SK-N-SH treated with all-trans-retinoic acid at 6 μM for 48 hours (cell line): ENCODE measurements around the gene SLC35F4.

ENCODE experiments used
- BACH2 ChIP-seq: fragments of 250-450 bp; sonication (Bioruptor Pico); IDR thresholded peaks from 2 replicates; pipeline ENCODE4 v1.9.0; 2021; ENCODE audit warnings: mild to moderate bottlenecking, borderline replicate concordance
- ISL1 ChIP-seq: fragments of 250-450 bp; sonication (Bioruptor Pico); IDR thresholded peaks from 2 replicates; pipeline ENCODE4 v2.1.2; 2022; ENCODE audit warnings: mild to moderate bottlenecking, moderate library complexity
- OSR1 ChIP-seq: fragments of 250-450 bp; sonication (Bioruptor Pico); IDR thresholded peaks from 2 replicates; pipeline ENCODE4 v1.8.0; 2022; ENCODE audit warnings: moderate library complexity, mild to moderate bottlenecking, inconsistent platforms
- PATZ1 ChIP-seq: fragments of 250-450 bp; sonication (Bioruptor Pico); IDR thresholded peaks from 2 replicates; pipeline ENCODE4 v1.8.0; 2020; ENCODE audit warnings: mild to moderate bottlenecking, moderate library complexity, borderline replicate concordance
- RARB ChIP-seq: fragments of 250-450 bp; sonication (Bioruptor Pico); IDR thresholded peaks from 2 replicates; pipeline ENCODE4 v1.8.0; 2021; ENCODE audit warnings: mild to moderate bottlenecking, moderate library complexity
- SNAI2 ChIP-seq: fragments of 250-450 bp; sonication (Bioruptor Pico); IDR thresholded peaks from 2 replicates; pipeline ENCODE4 v1.5.0; 2020; ENCODE audit warnings: mild to moderate bottlenecking, moderate library complexity
- ZC3H10 ChIP-seq: fragments of 250-450 bp; sonication (Bioruptor Pico); IDR thresholded peaks from 2 replicates; pipeline ENCODE4 v1.5.1; 2021; ENCODE audit warnings: mild to moderate bottlenecking, moderate library complexity
- ZNF8 ChIP-seq: fragments of 450-650 bp; formaldehyde crosslinking; IDR thresholded peaks from 2 replicates; pipeline ENCODE4 v1.5.0; 2020; ENCODE audit warnings: mild to moderate bottlenecking, moderate library complexity
- TF ChIP-seq, protein P1 (sequence below): fragments of 250-450 bp; sonication (Bioruptor Pico); IDR thresholded peaks from 2 replicates; pipeline ENCODE4 v1.5.1; 2021; ENCODE audit warnings: mild to moderate bottlenecking, moderate library complexity

DNA sequence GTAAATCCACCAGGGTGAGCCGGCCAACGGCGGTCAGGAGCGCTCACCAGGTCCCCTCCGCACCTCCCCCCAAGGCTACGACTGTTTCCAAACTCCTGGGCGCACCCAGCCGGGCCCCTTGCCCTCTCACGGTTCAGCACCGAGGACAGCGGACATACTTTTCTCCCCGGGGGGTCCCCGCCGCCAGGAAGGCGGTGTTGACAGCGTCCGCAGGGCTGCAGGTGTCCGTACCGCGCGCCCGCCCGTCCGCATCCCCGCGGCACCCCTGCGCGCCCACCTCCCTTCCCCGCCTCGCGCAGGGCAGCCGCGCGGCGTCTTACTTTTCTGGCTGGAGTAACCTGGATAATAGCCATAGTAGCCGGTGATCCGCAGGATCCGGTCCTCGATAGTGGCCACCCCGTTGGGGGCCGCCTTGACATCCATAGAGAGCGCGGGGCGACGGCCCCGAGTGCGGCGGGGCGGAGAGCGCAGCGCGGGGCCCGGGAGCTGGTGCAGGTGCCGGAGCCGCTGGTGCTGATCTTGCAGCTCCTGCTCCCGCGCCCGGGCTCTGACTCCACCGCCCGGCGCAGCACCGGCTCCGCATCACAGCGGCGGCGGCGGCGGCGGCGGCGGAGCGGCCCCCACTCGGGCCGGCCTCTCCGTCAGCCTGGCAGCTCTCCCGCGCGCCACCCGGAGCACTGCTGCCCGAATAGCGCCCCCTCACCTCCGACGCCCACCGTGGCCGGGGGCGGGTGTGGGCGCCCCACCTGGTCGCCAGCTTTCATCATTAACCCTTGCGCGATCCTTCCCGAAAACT, at the start of gene SLC35F4:
- no peak for TF ChIP-seq PATZ1 (CRISPR knock-in tag)
- no peak for TF ChIP-seq OSR1 (CRISPR knock-in tag)
- TF ChIP-seq BACH2 = no peak
- TF ChIP-seq ISL1 = no peak
- no peak for TF ChIP-seq RARB (CRISPR knock-in tag)
- TF ChIP-seq SNAI2 (CRISPR knock-in tag) = no peak
- TF ChIP-seq, protein P1, sequence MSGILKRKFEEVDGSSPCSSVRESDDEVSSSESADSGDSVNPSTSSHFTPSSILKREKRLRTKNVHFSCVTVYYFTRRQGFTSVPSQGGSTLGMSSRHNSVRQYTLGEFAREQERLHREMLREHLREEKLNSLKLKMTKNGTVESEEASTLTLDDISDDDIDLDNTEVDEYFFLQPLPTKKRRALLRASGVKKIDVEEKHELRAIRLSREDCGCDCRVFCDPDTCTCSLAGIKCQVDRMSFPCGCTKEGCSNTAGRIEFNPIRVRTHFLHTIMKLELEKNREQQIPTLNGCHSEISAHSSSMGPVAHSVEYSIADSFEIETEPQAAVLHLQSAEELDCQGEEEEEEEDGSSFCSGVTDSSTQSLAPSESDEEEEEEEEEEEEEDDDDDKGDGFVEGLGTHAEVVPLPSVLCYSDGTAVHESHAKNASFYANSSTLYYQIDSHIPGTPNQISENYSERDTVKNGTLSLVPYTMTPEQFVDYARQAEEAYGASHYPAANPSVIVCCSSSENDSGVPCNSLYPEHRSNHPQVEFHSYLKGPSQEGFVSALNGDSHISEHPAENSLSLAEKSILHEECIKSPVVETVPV (CRISPR knock-in tag) = no peak
- TF ChIP-seq ZC3H10 = no peak
- no peak for TF ChIP-seq ZNF8 (CRISPR knock-in tag)
